DMS114 treated with DMSO at 0.1 percent for 48 hours (cell line): ENCODE results near the gene DRICH1.
"Not testable (repeated sequence)": the region's sequence is repeated elsewhere in the genome, so short reads cannot be mapped to it uniquely, and the experiment has no call there.

Experiments
- DNase-seq: peaks from one replicate; lab custom pipeline; 2025; ENCODE audit not compliant: unreplicated experiment; lab: John Stamatoyannopoulos, UW

The DRICH1 gene

DNA sequence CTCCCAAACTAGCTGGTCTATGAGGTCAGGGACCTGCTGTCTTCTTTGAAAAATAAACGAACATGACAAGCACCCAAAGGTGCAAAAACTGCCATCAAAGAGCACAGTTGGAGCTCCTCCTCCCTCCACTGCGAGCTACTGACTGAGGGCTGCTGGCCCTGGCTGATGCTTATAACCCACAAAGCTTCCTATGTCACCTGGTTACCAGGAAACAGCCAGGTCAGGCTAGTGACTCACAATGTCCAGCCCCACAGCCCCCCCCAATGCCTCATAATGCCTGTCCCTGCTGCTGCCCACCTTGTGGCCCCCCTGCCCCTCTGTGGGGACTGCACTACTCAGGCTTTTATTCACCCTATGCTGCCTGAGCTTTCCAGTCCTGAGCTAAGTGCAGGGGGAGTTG is at the start of gene DRICH1:
TSS of gene DRICH1 (minus strand) at position 144 of the 400 bp plus-strand sequence. CDS start 298 bp downstream, outside the sequence.
- no peak for DNase-seq

DNA sequence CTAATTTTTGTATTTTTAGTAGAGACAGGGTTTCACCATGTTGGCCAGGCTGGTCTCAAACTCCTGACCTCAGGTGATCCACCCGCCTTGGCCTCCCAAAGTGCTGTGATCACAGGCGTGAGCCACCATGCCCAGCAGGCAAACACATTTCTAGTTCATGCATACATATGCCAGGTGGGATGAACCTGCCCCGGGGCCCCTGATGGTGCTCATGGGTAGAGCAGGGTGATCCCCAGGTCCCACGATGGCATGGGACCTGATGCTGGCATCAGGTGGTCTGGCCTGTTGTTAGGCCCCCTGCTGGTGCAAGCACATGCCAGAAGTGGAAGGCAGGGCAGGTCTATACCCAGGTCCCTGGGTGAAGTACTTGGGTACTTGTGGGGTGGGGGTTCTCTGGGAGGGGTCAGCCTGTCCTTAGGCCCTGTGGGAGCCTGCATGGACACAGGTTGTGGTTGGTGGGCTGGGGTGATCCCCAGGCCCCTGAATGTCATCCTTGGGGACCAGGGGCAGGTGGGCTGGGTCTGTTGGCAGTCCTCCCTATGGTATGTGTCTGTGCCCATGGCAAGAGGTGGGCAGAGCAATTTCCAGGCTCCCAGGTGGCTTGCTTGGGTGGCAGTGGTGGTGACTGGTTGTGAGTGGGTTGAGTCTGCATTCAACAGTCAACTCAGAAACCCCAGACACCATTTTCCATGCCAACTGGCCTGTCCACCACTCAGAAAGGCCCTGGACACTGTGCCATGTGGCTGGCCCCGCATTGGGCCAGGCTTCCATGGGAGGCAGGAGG is 49.1 kb upstream of the DRICH1 start:
- DNase-seq = no peak

GRCh38 chr22:23678133-23678532 is 46.0 kb upstream of the DRICH1 start:
- DNase-seq = no peak

GRCh38 chr22:23677701-23677995 is 45.5 kb upstream of the DRICH1 start:
- no peak for DNase-seq

DNA sequence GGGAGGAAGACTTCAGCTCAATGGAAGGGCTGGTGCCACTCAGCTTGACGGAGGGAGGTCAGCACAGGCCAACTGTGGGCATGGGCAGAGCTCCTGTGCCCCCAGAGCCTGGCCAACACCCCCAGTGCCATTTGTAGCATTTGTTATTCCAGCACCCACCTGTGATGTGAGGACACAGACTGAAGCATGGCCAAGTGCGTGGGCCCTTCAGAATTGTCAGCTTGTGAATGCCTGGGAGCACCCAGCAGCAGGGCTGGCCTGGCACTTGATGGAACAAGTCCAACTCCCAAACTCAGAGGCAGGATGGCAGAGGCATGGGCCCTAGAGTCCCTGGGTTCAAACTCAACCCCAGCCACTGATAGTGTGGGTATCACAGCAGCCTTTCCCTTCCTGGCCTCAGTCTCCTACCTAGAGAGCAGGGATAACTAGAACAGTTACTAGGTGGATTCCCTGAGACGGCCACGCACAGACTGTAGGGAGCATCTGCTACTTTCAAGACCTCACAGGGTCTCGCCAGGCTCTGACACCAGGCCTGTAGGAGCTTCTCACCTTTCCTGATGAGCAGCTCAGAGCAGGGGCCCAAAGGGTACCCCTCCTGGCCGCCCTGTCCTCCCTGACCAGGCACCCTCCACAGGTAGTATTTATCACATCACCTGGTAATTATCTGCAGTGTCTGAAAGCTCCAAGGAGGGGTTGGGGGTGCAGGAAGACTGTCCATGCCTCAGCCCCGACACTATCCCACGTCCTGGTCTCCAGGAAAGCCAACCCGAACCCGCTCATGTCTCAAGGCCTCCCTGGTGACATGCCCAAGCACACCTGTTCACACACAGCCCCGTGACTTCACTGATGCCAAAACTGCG is 45.0 kb upstream of the DRICH1 start:
- DNase-seq = not testable (repeated sequence)

DNA sequence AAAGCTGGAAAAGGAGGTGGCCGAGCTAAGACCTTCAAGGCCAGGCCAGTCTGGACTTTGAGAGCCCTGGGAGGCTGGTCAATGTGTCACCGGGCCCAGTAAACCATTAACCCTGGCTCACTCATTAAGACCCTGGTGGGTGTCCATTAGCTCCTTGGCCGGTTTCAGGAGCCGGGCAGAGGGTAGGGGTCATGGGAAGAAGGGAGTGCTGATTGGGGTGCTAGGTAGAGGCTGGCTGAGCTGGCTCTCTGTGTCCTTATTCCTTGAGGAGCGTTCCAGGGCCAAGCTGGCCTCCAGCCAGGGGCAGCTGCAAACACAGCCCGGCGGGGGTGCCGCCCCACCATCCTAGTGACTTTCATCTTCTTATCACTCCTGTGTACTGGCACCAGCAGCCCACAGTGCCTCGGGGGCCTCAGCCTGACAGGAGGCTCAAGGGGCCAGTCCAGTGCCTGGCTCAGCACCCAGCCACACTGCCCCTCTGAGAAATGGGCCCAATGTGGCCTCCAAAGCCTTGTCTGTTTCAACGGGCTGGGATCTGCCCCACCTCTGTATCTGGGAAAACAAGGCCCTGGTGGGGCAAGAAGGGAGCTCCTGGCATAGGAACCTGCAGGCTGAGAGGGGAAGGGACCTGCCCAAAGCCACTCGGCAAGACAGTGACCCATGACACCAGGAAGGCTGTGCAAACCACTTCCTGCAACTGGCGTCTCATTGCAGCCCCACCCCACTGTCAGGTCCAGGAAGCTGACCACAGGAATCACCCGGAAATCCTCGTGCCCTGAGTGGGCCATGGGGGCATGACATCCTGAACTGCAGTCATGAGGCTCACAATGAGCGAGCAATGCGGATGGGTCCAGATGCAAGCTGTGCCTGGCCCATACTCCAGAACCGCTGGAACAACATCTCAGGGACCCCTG is 43.6 kb upstream of the DRICH1 start:
- no peak for DNase-seq

- not testable (repeated sequence) for DNase-seq
Observed at GRCh38 chr22:23674886-23675501, 42.9 kb upstream of the DRICH1 start.

GRCh38 chr22:23673826-23674690 is 41.9 kb upstream of the DRICH1 start:
- no peak for DNase-seq

GRCh38 chr22:23673050-23673620 is 41.0 kb upstream of the DRICH1 start:
- no peak for DNase-seq

GRCh38 chr22:23672307-23673049 is 40.4 kb upstream of the DRICH1 start:
- DNase-seq = not testable (repeated sequence)

DNA sequence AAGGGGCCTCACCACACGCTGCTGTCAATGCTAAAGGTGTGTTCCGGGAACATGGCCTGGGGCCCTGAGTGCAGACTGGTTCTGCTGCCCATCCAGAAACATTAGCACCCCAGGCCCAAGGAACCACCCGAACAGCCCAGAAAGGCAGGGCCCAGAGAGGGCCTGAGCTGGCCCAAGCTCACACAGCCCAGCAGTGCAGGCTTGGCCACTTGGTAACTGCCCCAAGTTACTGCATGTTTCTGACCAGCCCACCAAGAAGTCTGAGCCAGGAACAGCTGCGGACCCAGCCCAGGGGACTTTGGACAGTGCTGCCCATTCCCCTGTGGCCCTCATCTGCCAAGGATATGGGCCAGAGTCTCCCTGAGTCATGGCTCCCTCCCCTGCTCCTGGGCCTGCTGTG is 39.3 kb upstream of the DRICH1 start:
- not testable (repeated sequence) for DNase-seq

DNA sequence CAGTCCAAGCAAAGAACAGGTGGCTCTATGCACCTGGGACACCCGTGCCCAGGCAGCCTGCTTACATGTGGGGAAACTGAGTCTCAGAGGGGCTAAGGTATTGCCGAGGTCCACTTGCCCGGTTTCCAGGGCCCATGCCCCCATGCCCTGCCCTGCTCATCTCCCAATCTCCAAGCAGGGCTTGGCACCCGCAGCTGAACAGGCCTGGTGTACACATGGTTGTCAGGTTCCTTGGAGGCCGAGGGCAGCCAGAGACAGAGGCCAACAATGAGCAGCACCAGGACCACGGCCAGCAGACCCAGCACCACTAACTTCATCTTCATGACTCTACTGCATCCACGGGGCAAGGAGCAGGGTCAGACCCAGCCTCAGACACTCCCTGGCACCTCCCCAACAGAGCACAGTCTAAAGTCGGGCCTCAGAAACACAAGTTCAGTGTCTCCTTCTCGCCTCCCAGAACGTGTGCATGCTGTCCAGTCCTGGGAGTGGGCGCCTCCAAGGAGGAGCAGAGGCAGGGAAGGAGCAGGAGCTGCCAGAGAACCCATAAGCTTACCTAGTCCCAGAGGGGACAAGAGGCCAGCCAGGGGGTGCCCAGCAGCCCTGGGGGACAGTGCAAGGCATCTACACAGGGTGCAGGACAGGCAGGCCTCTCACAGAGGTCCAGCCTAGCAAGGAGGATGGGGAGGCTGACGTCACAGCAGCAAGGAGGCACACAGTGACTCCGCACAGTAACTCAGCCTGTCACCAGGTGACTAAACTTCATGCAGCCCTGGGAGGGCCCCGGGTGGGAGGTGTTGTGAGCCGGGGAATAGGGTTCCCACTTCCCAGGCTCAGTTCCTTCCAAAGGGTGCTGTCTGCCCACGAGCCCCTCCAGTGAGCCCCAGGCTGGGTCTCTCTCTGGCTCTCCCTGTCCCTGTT is 38.5 kb upstream of the DRICH1 start:
- no peak for DNase-seq

GRCh38 chr22:23660381-23660780 is 28.3 kb upstream of the DRICH1 start:
- not testable (repeated sequence) for DNase-seq

GRCh38 chr22:23657727-23658126 is 25.6 kb upstream of the DRICH1 start:
- no peak for DNase-seq

GRCh38 chr22:23655891-23656475 is 23.9 kb upstream of the DRICH1 start:
- no peak for DNase-seq

DNA sequence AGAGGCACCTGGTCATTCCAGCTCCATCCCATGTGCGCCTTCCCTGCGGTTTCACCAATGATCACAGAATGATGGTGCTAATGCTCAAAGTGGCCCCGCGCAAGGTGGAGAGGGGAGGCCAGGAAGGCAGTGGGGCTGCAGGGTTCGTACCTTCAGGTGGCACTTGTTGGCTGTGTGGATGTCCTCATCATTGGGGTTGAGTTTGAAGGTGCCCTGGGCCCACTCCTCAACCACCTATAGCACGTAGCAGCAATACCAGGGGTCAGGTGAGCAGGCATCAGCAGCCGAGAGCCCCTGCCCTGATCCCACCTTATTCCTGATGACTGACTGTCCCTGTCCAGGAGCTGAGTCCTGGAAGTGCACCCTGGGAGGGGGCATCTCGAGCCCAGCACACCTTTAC is 20.6 kb upstream of the DRICH1 start:
- no peak for DNase-seq

DNA sequence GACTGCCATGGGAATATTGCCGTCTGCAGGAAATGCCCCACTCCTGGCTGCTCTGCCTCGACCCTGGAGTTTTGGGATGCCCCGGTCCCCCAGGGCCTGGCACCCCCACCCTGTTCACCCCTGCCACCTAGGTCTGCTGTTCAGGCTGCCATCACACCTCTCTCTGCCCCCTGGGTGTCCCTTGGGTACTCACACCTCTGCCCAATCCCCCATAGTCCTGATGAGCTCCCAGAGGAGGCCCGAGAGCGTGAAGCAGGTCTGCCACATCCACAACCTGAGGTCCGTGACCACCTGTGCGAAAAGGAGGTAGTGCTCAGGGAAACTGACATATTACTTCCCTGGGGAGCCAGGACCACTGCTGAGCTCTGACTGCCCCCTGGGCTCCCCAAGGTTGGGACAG is 20.2 kb upstream of the DRICH1 start:
- no peak for DNase-seq
